GM21723 (cell line): ENCODE measurements around the gene TEAD4.
"Not testable (repeated sequence)": the region's sequence is repeated elsewhere in the genome, so short reads cannot be mapped to it uniquely, and the experiment has no call there.

ENCODE experiments used
- ATAC-seq: cut with Tn5 transposase; IDR thresholded peaks from one replicate; pipeline ENCODE4 v1.9.1; 2021; ENCODE audit warnings: mild to moderate bottlenecking, moderate library complexity; ENCODE audit not compliant: unreplicated experiment

Gene TEAD4

DNA sequence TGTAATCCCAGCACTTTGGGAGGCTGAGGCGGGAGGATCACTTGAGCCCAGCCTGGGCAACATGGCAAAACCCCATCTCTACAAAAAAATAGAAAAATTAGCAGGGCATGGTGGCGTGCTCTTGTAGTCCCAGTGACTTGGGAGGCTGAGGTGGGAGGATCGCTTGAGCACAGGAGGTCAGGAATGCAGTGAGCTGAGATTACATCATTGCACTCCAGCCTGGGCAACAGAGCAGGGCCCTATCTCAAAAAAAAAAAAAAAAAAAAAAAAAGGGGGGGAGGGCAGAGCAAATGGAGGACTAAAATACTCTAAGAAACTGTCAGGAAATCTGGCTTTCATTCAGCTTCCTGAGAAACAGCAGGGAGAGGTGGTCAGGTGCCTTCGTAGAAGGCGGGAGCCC lies 86.3 kb downstream of the TEAD4 start:
- no peak for ATAC-seq

- no peak for ATAC-seq
These were observed 86.8 kb downstream of the TEAD4 start for GRCh38 chr12:3045989-3046388.

GRCh38 chr12:3046441-3047200 lies 87.4 kb downstream of the TEAD4 start:
- ATAC-seq: no peak

GRCh38 chr12:3047961-3048360 lies 88.8 kb downstream of the TEAD4 start:
- ATAC-seq: no peak

- ATAC-seq: no peak
These were observed 89.3 kb downstream of the TEAD4 start for GRCh38 chr12:3048540-3048939.

DNA sequence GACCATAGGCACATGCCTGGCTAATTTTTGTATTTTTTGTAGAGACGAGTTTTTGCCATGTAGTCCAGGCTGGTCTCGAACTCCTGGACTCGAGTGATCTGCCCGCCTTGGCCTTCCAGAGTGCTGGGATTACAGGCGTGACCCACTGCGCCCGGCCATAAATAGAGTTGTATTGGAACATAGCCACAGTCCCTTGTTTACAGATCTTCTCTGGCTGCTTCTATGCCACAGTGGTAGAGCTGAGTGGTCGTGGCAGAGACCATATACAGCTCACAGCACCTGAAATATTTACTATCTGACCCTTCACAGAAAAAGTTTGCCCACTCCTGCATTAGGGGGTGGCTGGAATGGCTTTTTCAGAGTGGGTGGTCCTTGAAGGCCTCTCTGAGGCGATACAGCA lies 90.0 kb downstream of the TEAD4 start:
- ATAC-seq: no peak

GRCh38 chr12:3049611-3050249 lies 90.5 kb downstream of the TEAD4 start:
- no peak for ATAC-seq

DNA sequence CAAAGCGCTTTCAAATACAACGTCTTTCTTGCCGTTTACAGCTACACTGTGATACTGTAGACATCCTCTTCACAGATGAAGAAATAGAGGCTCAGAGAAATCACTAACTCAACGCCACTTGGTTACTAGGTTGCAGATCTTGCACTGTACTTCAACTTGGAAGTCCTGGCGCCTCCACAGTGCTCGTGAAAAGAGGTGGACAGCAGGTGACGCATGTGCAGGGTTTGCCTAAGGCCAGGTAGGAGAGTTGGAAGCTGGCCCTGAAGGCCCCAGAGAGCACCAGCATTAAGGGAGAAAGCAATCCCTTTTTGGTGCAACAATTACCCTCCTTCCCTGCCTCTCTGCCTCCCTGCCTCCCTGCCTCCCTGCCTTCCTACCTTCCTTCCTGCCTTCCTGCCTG lies 95.2 kb downstream of the TEAD4 start:
- ATAC-seq: no peak

GRCh38 chr12:3055026-3055703 lies 96.0 kb downstream of the TEAD4 start:
- no peak for ATAC-seq

DNA sequence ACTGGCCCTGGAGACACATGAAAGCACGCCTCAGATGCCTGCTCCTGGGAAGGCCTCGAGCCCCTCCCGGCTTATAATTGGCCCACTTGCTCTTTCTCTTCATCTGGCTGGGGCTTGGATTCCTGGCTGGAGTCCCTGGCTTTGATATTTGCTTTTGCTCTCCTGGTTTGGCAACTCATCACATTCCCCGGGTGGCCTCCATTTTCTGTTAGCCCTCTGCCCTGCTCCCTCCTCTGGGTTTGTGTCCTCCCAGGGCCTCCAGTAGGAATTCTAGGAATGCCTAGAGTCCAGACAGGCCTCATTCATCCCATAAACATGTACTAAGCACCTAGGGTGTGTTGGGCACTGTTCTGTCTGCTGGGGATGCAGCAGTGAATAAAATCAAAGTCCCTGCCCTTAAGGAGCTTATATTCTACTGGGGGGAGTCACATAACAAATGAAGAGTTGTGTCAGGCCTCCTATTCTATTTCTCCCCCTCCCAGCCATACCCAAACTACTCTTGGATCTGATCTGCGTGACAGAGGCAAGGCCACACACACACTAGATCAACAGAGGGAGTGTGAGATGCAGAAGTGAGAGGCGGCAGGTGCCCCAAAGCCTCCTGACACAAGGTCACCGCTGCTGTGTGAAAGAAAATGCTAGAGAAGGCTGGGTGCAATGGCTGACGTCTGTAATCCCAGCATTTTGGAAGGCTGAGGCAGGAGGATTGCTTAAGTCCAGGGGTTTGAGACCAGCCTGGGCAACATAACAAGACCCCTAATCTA lies 96.7 kb downstream of the TEAD4 start:
- no peak for ATAC-seq

DNA sequence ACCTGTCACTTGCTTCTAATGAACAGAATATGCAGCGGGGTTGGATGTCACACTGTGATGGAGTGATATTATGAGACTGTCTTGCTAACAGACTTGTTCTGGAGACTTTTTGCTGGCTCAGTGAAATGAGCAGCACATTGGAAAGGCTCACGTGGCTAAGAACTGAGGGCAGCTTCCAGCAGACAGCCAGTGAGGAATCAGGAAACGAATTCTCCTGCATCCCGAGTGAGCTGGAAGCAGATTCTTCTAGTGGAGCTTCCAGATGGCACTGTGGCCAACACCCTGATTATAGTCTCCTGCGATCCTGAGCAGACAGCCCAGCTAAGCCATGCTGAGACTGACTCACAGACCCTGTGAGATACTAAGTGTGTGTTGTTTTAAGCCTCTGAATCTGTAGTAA lies 101.9 kb downstream of the TEAD4 start:
- ATAC-seq: no peak

DNA sequence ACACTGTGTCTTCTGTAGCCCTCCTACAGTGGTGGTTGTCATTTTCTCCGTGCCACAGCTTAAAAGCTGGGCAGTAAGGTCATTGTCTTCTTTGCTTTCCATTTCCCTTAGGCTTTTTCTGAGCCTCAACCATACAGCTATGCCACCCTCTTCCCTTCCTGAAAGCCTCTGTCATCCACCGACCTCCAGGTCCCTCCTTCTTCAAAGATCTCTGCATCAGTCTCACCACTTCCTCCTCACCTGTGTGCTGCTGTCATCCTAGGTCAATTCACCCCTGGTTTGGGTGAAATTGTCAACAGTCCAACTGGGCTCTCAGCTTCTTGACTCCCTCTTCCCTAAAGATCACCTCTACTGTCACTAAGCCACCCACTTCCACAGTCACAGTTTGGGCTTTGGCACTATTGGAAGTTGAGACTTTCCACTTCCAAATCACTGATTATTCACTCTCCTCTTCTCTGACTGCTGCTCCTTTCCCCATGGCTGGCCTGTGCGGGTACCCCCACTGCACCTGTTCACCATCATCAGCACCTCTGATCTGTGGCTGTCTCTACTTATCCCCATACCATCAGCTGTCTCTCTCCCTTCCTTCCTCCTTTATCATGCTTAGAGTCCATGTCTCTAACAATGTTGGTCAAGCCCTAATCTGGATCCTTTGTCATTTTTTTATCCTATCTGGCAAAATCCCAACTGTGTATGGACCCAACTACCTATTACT lies 102.5 kb downstream of the TEAD4 start:
- ATAC-seq: no peak

DNA sequence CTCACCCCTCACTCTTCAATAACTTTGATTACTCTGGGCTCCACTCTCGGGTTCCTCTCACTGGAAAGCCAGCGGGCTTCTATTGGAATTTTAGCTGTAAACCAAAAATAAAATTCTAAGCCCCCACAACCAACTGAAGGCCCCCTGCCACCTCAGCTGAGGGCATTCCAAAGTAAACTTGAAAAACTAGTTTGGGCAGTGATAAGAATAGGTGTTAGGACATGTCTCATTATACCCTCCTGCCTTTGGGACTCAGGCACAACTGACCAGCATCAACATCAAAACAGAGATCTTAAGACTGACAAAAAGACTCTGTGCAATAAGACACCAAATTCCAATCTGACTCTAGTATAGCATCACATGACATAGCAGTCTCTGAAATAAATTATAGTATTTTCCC lies 106.1 kb downstream of the TEAD4 start:
- no peak for ATAC-seq

GRCh38 chr12:3065846-3066245 lies 106.6 kb downstream of the TEAD4 start:
- not testable (repeated sequence) for ATAC-seq

DNA sequence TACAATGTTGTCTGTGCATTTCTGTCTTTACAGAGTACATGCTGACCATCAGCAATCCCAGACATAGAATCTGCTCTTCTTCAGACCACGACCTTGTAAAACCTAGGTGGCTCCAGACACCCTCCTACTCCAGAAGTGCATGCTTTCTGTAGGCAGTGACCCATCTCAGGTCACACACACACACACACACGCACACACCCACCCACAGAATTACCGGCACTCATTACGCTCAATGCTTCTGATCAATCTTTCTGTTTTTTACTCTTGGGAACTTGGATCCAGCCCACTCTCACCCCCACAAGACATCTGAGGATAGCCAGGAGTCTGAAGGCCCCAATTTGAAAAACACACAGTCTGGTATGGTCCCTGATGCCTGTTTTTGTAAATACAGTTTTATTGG lies 110.5 kb downstream of the TEAD4 start:
- ATAC-seq: no peak

- no peak for ATAC-seq
These were observed 111.9 kb downstream of the TEAD4 start for GRCh38 chr12:3071107-3071506.

GRCh38 chr12:3071710-3072109 lies 112.5 kb downstream of the TEAD4 start:
- no peak for ATAC-seq

- peak; percentile 47 for ATAC-seq
These were observed 114.4 kb downstream of the TEAD4 start for GRCh38 chr12:3073438-3074250.

GRCh38 chr12:3075315-3075714 lies 116.1 kb downstream of the TEAD4 start:
- ATAC-seq: no peak
